ENCODE data around the gene CHL1.

The CHL1 gene

GRCh38 chr3:212432-212831 lies 15.9 kb downstream of the CHL1 start:
- H3K4me3 ChIP-seq (ENCODE audit: control insufficient read depth, low read depth, low read length) = no peak overlapping the region
- no peak for DNase-seq (ENCODE audit: low read depth)
- no peak for TF ChIP-seq CTCF (IDR thresholded peaks at IDR 0.05; ENCODE audit: control insufficient read depth, insufficient read depth, low read depth, low read length, missing control alignments)

- TF ChIP-seq CTCF (IDR thresholded peaks at IDR 0.05; ENCODE audit: control insufficient read depth, insufficient read depth, low read depth, low read length, missing control alignments) = no peak
- no peak for DNase-seq (ENCODE audit: low read depth)
- H3K4me3 ChIP-seq (ENCODE audit: control insufficient read depth, low read depth, low read length) = no peak overlapping the region
These were observed 20.7 kb downstream of the CHL1 start for GRCh38 chr3:217099-217813.

GRCh38 chr3:217948-218347 lies 21.4 kb downstream of the CHL1 start:
- no peak for TF ChIP-seq CTCF (IDR thresholded peaks at IDR 0.05; ENCODE audit: control insufficient read depth, insufficient read depth, low read depth, low read length, missing control alignments)
- no peak for DNase-seq (ENCODE audit: low read depth)
- no peak overlapping the region for H3K4me3 ChIP-seq (ENCODE audit: control insufficient read depth, low read depth, low read length)

- no peak for TF ChIP-seq CTCF (IDR thresholded peaks at IDR 0.05; ENCODE audit: control insufficient read depth, insufficient read depth, low read depth, low read length, missing control alignments)
- H3K4me3 ChIP-seq (ENCODE audit: control insufficient read depth, low read depth, low read length) = no peak overlapping the region
- no peak for DNase-seq (ENCODE audit: low read depth)
These were observed 32.0 kb downstream of the CHL1 start for GRCh38 chr3:228442-229182.

- TF ChIP-seq CTCF (IDR thresholded peaks at IDR 0.05; ENCODE audit: control insufficient read depth, insufficient read depth, low read depth, low read length, missing control alignments) = no peak
- DNase-seq (ENCODE audit: low read depth) = no peak
- H3K4me3 ChIP-seq (ENCODE audit: control insufficient read depth, low read depth, low read length) = no peak overlapping the region
These were observed 32.7 kb downstream of the CHL1 start for GRCh38 chr3:229183-229661.

- DNase-seq (ENCODE audit: low read depth) = no peak
- H3K4me3 ChIP-seq (ENCODE audit: control insufficient read depth, low read depth, low read length) = no peak overlapping the region
- no peak for TF ChIP-seq CTCF (IDR thresholded peaks at IDR 0.05; ENCODE audit: control insufficient read depth, insufficient read depth, low read depth, low read length, missing control alignments)
These were observed 40.3 kb downstream of the CHL1 start for GRCh38 chr3:236881-237280.

Measured in AG09309 (cell line).